ENCODE data around the gene SKIC2. TPM values are rescaled to one million over a fixed set of nuclear protein-coding genes. Genes with fewer than 3 reads are reported as not detected.

SKIC2 gene
- total and polyA plus RNA-seq, 3 experiments from 2014 or later: 21.1 to 114 (median 110) TPM

GRCh38 chr6:31935021-31935420, 24.0 kb upstream of the SKIC2 start:
- DNase-seq: no peak
- Histone ChIP-seq H3K27me3 (ENCODE audit: insufficient read depth, low read length, poor library complexity, severe bottlenecking) (peaks cover 4% of the 10 kb centered on the region), H3K4me1 (ENCODE audit: insufficient read depth, low read length) (no peaks in the 10 kb centered on the region), H3K36me3 (ENCODE audit: insufficient read depth, low read length) (no peaks in the 10 kb centered on the region), H3K27ac (ENCODE audit: low read depth, low read length) (no peak overlapping the region), H3K4me3 (ENCODE audit: low read length) (no peak overlapping the region), H3K9me3 (ENCODE audit: low read length) (no peaks in the 10 kb centered on the region)
- no peak overlapping the region for H3K27ac Mint-ChIP-seq
- no peaks in the 10 kb centered on the region for H3K36me3 Mint-ChIP-seq
- peaks cover 4 to 7% of the 10 kb centered on the region in 2 donors for H3K27me3 Mint-ChIP-seq
- H3K4me1 Mint-ChIP-seq: no peaks in the 10 kb centered on the region
- H3K9me3 Mint-ChIP-seq: no peaks in the 10 kb centered on the region
- CTCF ChIA-PET: no interaction called here
- POLR2A ChIA-PET: no interaction called here
- H3K4me3 Mint-ChIP-seq: no peak overlapping the region

GRCh38 chr6:31935823-31936222, 23.2 kb upstream of the SKIC2 start:
- H3K27ac Mint-ChIP-seq: peak overlapping the region in 1 of 8 donors; percentile 24
- H3K36me3 ChIP-seq (ENCODE audit: insufficient read depth, low read length): no peaks in the 10 kb centered on the region
- peaks cover 4% of the 10 kb centered on the region for H3K27me3 ChIP-seq (ENCODE audit: insufficient read depth, low read length, poor library complexity, severe bottlenecking)
- H3K4me3 Mint-ChIP-seq: no peak overlapping the region
- no peaks in the 10 kb centered on the region for H3K9me3 Mint-ChIP-seq
- POLR2A ChIA-PET: no interaction called here
- no peaks in the 10 kb centered on the region for H3K4me1 ChIP-seq (ENCODE audit: insufficient read depth, low read length)
- H3K27ac ChIP-seq (ENCODE audit: low read depth, low read length): no peak overlapping the region
- no peaks in the 10 kb centered on the region for H3K9me3 ChIP-seq (ENCODE audit: low read length)
- no peaks in the 10 kb centered on the region for H3K36me3 Mint-ChIP-seq
- DNase-seq: no peak
- no peak overlapping the region for H3K4me3 ChIP-seq (ENCODE audit: low read length)
- peaks cover 6 to 14% of the 10 kb centered on the region in 2 donors for H3K27me3 Mint-ChIP-seq
- CTCF ChIA-PET: no interaction called here
- H3K4me1 Mint-ChIP-seq: no peaks in the 10 kb centered on the region

GRCh38 chr6:31940256-31940664, 18.7 kb upstream of the SKIC2 start:
- H3K4me1 Mint-ChIP-seq: no peaks in the 10 kb centered on the region
- no peak overlapping the region for H3K27ac ChIP-seq (ENCODE audit: low read depth, low read length)
- H3K4me3 Mint-ChIP-seq: no peak overlapping the region
- ChIA-PET CTCF (no interaction called here), POLR2A (no interaction called here)
- H3K27me3 ChIP-seq (ENCODE audit: insufficient read depth, low read length, poor library complexity, severe bottlenecking): peaks cover 3% of the 10 kb centered on the region
- H3K27me3 Mint-ChIP-seq: peaks cover 14 to 31% of the 10 kb centered on the region in 2 donors
- no peak for DNase-seq
- H3K4me1 ChIP-seq (ENCODE audit: insufficient read depth, low read length): no peaks in the 10 kb centered on the region
- peak overlapping the region in 1 of 8 donors; percentile 71 for H3K27ac Mint-ChIP-seq
- no peak overlapping the region for H3K4me3 ChIP-seq (ENCODE audit: low read length)
- no peaks in the 10 kb centered on the region for H3K36me3 ChIP-seq (ENCODE audit: insufficient read depth, low read length)
- no peaks in the 10 kb centered on the region for H3K36me3 Mint-ChIP-seq
- H3K9me3 ChIP-seq (ENCODE audit: low read length): no peaks in the 10 kb centered on the region
- H3K9me3 Mint-ChIP-seq: no peaks in the 10 kb centered on the region

GRCh38 chr6:31943742-31944141, 15.2 kb upstream of the SKIC2 start:
- Histone ChIP-seq H3K4me3 (ENCODE audit: low read length) (no peak overlapping the region), H3K27ac (ENCODE audit: low read depth, low read length) (no peak overlapping the region), H3K36me3 (ENCODE audit: insufficient read depth, low read length) (no peaks in the 10 kb centered on the region), H3K4me1 (ENCODE audit: insufficient read depth, low read length) (no peaks in the 10 kb centered on the region), H3K27me3 (ENCODE audit: insufficient read depth, low read length, poor library complexity, severe bottlenecking) (peaks cover 3% of the 10 kb centered on the region), H3K9me3 (ENCODE audit: low read length) (no peaks in the 10 kb centered on the region)
- Mint-ChIP-seq H3K27ac (no peak overlapping the region), H3K27me3 (peaks cover 14 to 37% of the 10 kb centered on the region in 2 donors), H3K9me3 (no peaks in the 10 kb centered on the region), H3K36me3 (no peaks in the 10 kb centered on the region), H3K4me1 (no peaks in the 10 kb centered on the region), H3K4me3 (no peak overlapping the region)
- CTCF ChIA-PET: interaction anchor here (1.3 kb wide), 1 partner anchor 8 kb away, joined by 4 read pairs; no protein-coding TSS in a partner anchor
- POLR2A ChIA-PET: no interaction called here
- DNase-seq: no peak

GRCh38 chr6:31945154-31945506, 13.8 kb upstream of the SKIC2 start:
- CTCF ChIA-PET: no interaction called here
- no peaks in the 10 kb centered on the region for H3K36me3 Mint-ChIP-seq
- H3K4me3 Mint-ChIP-seq: no peak overlapping the region
- POLR2A ChIA-PET: no interaction called here
- Histone ChIP-seq H3K27me3 (ENCODE audit: insufficient read depth, low read length, poor library complexity, severe bottlenecking) (peaks cover 3% of the 10 kb centered on the region), H3K9me3 (ENCODE audit: low read length) (no peaks in the 10 kb centered on the region), H3K36me3 (ENCODE audit: insufficient read depth, low read length) (no peaks in the 10 kb centered on the region), H3K4me3 (ENCODE audit: low read length) (no peak overlapping the region), H3K27ac (ENCODE audit: low read depth, low read length) (no peak overlapping the region), H3K4me1 (ENCODE audit: insufficient read depth, low read length) (no peaks in the 10 kb centered on the region)
- peak overlapping the region in 1 of 8 donors; percentile 47 for H3K27ac Mint-ChIP-seq
- no peak for DNase-seq
- no peaks in the 10 kb centered on the region for H3K9me3 Mint-ChIP-seq
- H3K27me3 Mint-ChIP-seq: peaks cover 14 to 33% of the 10 kb centered on the region in 2 donors
- H3K4me1 Mint-ChIP-seq: no peaks in the 10 kb centered on the region

GRCh38 chr6:31945507-31946369, 13.2 kb upstream of the SKIC2 start, which contains the start of gene CFB:
CFB (plus strand) TSS chr6:31946095; CDS start chr6:31946222, 127 bp downstream.
- Histone ChIP-seq H3K27ac (ENCODE audit: low read depth, low read length) (no peak within 1 kb of the TSS), H3K4me1 (ENCODE audit: insufficient read depth, low read length) (no peaks in the 10 kb centered on the region), H3K27me3 (ENCODE audit: insufficient read depth, low read length, poor library complexity, severe bottlenecking) (peaks cover 3% of the 10 kb centered on the region), H3K4me3 (ENCODE audit: low read length) (no peak within 1 kb of the TSS), H3K9me3 (ENCODE audit: low read length) (no peaks in the 10 kb centered on the region), H3K36me3 (ENCODE audit: insufficient read depth, low read length) (no peaks in the 10 kb centered on the region)
- Mint-ChIP-seq H3K27me3 (peaks cover 13 to 27% of the 10 kb centered on the region in 2 donors), H3K4me1 (no peaks in the 10 kb centered on the region), H3K27ac (peak within 1 kb of the TSS in 1 of 8 donors; percentile 58), H3K9me3 (no peaks in the 10 kb centered on the region), H3K4me3 (no peak within 1 kb of the TSS), H3K36me3 (peaks cover 0 to under 1% (median 0%) of the 10 kb centered on the region in 3 donors)
- no peak for DNase-seq
- ChIA-PET POLR2A (no interaction called here), CTCF (no interaction called here)

GRCh38 chr6:31946370-31946885, 12.5 kb upstream of the SKIC2 start:
- H3K9me3 ChIP-seq (ENCODE audit: low read length): no peaks in the 10 kb centered on the region
- H3K36me3 Mint-ChIP-seq: peaks cover 0 to 8% (median 0%) of the 10 kb centered on the region in 3 donors
- POLR2A ChIA-PET: no interaction called here
- no peak for DNase-seq
- no peak overlapping the region for H3K27ac Mint-ChIP-seq
- H3K9me3 Mint-ChIP-seq: no peaks in the 10 kb centered on the region
- no peak overlapping the region for H3K4me3 Mint-ChIP-seq
- H3K36me3 ChIP-seq (ENCODE audit: insufficient read depth, low read length): no peaks in the 10 kb centered on the region
- H3K27me3 Mint-ChIP-seq: peaks cover 12 to 27% of the 10 kb centered on the region in 2 donors
- no peak overlapping the region for H3K4me3 ChIP-seq (ENCODE audit: low read length)
- peaks cover 3% of the 10 kb centered on the region for H3K27me3 ChIP-seq (ENCODE audit: insufficient read depth, low read length, poor library complexity, severe bottlenecking)
- no peaks in the 10 kb centered on the region for H3K4me1 Mint-ChIP-seq
- no peaks in the 10 kb centered on the region for H3K4me1 ChIP-seq (ENCODE audit: insufficient read depth, low read length)
- no peak overlapping the region for H3K27ac ChIP-seq (ENCODE audit: low read depth, low read length)
- CTCF ChIA-PET: no interaction called here

GRCh38 chr6:31947070-31947675, 11.8 kb upstream of the SKIC2 start:
- H3K27me3 Mint-ChIP-seq: peaks cover 12 to 24% of the 10 kb centered on the region in 2 donors
- H3K4me3 ChIP-seq (ENCODE audit: low read length): no peak overlapping the region
- no peak overlapping the region for H3K4me3 Mint-ChIP-seq
- no peaks in the 10 kb centered on the region for H3K36me3 ChIP-seq (ENCODE audit: insufficient read depth, low read length)
- H3K27ac Mint-ChIP-seq: no peak overlapping the region
- no peaks in the 10 kb centered on the region for H3K4me1 Mint-ChIP-seq
- H3K27ac ChIP-seq (ENCODE audit: low read depth, low read length): no peak overlapping the region
- H3K9me3 Mint-ChIP-seq: no peaks in the 10 kb centered on the region
- H3K27me3 ChIP-seq (ENCODE audit: insufficient read depth, low read length, poor library complexity, severe bottlenecking): peaks cover 3% of the 10 kb centered on the region
- CTCF ChIA-PET: no interaction called here
- no peak for DNase-seq
- no peaks in the 10 kb centered on the region for H3K9me3 ChIP-seq (ENCODE audit: low read length)
- peaks cover 0 to 15% (median 0%) of the 10 kb centered on the region in 3 donors for H3K36me3 Mint-ChIP-seq
- POLR2A ChIA-PET: no interaction called here
- H3K4me1 ChIP-seq (ENCODE audit: insufficient read depth, low read length): no peaks in the 10 kb centered on the region

Data from CD8-positive, alpha-beta memory T cell (primary cell).